C4-2B (cell line): ENCODE measurements around the gene TMEM150C.

Source experiments
- CTCF ChIP-seq: fragments of 450-650 bp; conservative IDR thresholded peaks from 2 replicates; pipeline ENCODE4 v1.5.1; 2017; ENCODE audit warnings: mild to moderate bottlenecking
- ZFX ChIP-seq: fragments of 450-650 bp; IDR thresholded peaks from 2 replicates; pipeline ENCODE4 v1.6.1; 2017

- no peak for TF ChIP-seq CTCF
- TF ChIP-seq ZFX, result no peak
Measured at GRCh38 chr4:82522472-82522871, 39.3 kb downstream of the TMEM150C start.
